Measurements from ENCODE around the gene CD93. TPM values are rescaled to one million over a fixed set of nuclear protein-coding genes. Genes with fewer than 3 reads are reported as not detected.

Gene CD93
- total RNA-seq, 2 donors from 2014 or later: 99.2 to 163 TPM

Other genes with a start within 250 kb of the CD93 start
- gene SSTR4, start 51.0 kb downstream of the CD93 start, total RNA-seq: not detected
- 100 to 1,000 TPM; 106 to 266 TPM for gene THBD, start 36.7 kb downstream of the CD93 start, total RNA-seq